GM12872 (cell line): ENCODE results near the gene ADPRS.

Source experiments
- TF ChIP-seq, protein P1 (sequence below): IDR thresholded peaks from 3 replicates; pipeline ENCODE4 v1.5.1; 2011; ENCODE audit warnings: low read depth, mild to moderate bottlenecking, low read length, moderate library complexity; ENCODE audit not compliant: insufficient read depth

Gene ADPRS

DNA sequence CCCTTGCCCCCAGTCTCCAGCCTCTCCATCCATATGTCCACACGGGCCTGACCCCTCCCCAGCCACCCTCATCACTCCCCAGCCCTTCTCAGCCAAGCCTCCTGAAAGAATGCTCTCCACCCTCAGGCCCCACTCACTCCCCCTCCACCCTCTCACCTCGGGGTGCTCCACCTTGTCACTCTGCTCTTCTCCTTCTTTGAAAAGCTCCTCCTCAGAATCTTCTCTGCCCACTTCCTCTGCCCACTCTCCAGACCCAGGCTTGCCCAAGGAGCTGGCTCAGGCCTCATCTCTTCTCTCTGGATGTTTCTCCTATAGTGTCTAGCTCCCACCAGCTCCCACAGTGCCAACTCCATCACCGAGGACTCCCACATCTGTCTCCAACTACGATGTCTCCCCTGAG is 22.5 kb downstream of the ADPRS start:
- TF ChIP-seq, protein P1, sequence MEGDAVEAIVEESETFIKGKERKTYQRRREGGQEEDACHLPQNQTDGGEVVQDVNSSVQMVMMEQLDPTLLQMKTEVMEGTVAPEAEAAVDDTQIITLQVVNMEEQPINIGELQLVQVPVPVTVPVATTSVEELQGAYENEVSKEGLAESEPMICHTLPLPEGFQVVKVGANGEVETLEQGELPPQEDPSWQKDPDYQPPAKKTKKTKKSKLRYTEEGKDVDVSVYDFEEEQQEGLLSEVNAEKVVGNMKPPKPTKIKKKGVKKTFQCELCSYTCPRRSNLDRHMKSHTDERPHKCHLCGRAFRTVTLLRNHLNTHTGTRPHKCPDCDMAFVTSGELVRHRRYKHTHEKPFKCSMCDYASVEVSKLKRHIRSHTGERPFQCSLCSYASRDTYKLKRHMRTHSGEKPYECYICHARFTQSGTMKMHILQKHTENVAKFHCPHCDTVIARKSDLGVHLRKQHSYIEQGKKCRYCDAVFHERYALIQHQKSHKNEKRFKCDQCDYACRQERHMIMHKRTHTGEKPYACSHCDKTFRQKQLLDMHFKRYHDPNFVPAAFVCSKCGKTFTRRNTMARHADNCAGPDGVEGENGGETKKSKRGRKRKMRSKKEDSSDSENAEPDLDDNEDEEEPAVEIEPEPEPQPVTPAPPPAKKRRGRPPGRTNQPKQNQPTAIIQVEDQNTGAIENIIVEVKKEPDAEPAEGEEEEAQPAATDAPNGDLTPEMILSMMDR, result no peak

DNA sequence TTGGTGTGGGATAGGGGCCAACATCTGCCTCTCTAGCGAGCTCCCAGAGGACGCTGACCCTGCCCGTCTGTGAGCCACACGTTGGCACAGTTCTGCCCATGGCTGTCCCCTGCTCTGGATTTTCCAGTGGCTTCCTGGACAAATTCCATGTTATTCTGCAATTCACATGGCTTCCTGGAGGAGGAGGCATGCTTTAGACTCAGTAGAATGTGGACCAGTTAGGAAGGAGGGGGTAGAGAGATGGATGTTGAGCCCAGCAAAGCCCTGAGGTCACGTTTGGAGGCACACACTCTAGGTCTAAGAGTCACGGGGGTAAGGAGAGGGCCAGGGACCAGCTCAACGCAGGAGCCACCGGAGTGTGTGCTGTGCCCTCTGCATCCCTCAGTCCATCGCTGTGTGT is 24.1 kb downstream of the ADPRS start:
- TF ChIP-seq, protein P1, result no peak

DNA sequence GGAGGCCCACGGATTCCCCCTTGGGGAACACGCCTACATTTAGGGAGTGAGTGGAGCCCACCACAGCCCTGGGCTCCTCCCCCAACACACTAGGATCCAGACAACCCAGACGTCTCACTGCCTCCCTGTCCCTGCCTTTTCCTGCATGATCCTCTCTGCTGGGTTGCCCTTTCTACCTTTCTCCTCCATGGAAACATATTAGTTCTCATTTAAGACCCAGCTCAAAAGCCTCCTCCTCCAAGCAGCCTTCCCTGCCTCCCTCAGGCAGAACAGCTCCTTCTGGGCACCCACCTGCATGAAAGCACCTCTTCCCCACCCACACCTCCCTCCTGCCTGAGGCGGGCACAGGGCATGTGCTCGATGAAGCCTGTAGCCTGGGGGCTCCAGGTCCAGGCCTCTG is 25.7 kb downstream of the ADPRS start:
- TF ChIP-seq, protein P1, result no peak

DNA sequence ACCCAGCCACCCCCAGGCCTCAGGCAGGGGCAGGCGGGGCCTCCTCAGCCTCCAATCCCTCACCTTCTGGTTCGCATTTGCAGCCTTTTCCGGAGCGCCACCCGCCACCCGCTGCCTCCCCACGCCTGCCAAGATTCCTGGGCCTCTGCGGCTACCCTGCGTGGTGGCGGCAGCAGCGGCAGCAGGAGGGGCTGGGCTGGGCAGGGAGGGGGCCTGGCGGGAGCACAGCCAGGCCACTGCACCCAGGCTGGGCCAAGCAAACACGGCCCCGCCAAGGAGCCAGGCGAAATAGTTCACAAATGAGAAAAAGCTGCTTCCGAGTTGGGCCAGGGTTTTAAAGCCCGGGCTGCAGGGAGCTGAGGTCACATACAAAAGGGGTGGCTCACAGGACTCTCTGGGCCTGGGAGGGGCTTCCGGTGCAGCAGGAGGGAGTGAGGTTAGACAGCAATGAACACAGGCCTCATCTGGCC is 26.5 kb downstream of the ADPRS start:
- TF ChIP-seq, protein P1, result no peak

DNA sequence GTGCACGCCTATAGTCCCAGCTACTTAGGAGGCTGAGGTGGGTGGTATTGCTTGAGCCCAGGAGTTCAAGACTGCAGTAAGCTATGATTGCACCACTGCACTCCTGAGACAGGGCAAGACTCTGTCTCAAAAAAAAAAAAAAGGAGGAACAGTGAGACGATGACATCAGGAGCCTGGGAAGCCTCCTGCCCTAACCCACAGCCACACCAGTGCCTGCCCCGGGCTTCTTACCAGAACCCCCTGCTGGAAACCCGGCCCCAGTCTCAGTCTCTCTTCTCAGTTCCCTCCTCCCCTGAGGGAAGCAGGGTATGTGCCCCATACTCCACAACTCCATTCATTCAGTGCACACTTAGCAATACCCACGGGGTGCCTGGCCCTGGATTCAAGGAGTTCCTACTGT is 27.2 kb downstream of the ADPRS start:
- TF ChIP-seq, protein P1, result no peak

DNA sequence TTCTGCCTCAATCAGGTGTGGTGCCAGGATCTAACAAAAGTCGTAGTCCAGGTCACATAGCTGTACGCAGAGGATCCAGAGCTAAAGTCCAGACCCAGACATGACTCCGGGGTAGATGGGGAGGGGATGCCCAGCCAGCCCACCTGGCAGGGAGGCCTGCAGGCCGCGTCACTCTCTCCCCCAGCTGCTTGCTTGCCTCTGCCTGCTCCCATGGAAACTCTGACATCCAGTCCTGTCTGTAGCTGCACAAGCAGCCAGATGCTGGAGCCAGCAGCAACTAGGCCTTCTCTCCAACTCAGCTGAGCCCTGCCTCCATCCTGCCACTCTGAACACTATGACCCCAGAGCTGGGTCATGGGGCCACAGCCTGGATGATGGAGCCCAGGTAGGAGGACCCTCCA is 28.2 kb downstream of the ADPRS start:
- TF ChIP-seq, protein P1, result no peak

DNA sequence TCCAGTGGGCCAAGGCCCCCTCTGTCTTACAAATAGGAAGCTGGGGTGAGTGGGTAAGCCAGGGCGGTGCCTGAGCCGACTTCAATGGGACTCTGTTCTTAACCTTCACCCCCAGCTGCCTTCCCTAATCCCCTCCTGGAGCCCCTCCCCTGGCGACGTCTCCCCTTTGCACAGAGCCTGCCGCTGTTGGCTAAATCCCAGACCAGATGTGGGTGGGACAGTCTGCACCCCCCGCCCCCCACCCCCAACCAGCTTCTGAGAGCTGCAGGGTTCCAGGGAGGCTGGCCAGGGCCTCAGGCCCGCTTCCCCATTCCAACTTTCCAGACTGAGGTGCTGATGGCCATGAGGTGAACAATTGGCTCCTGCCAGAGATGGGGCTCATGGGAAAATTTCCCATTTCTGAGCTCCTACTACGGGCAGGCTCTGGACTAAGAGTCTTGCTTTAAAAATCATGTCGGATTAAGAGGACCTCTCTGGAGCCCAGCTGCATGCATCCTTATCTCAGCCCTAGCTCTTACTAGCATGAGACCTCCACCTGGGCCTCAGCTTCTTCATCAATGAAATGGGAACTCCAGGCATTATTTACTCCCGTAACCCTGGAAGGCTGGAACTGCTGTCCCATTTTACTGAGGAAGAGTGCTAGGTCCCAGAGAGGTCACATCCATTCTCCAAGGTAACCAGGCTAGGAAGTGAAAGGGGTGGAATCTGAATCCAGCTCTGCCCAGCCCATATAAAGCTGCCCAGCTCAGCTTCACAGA is 29.9 kb downstream of the ADPRS start:
- TF ChIP-seq, protein P1, result no peak
